ENCODE measurements around the gene DTNB. TPM values are rescaled to one million over a fixed set of nuclear protein-coding genes. Genes with fewer than 3 reads are reported as not detected.

Gene DTNB
- total and polyA plus RNA-seq, 10 of the 15 experiments (the other 5 are each of a cell fraction or from before 2014, with no cell fraction given): 4.5 to 30.6 (median 11.9) TPM

- TF ChIP-seq HDAC2 (IDR thresholded peaks at IDR 0.05) (no peak), IKZF1 (conservative IDR thresholded peaks at IDR 0.05) (peak; percentile 23; the same call in 1 of the 2 replicates), ZBED1 (IDR thresholded peaks at IDR 0.05; ENCODE audit: borderline replicate concordance) (peak; percentile 6; the same call in 1 of the 2 replicates), MEF2B (IDR thresholded peaks at IDR 0.05; ENCODE audit: partially characterized antibody, poor library complexity, severe bottlenecking) (no peak), ELK1 (IDR thresholded peaks at IDR 0.05; ENCODE audit: low read depth, low read length) (no peak), E2F8 (IDR thresholded peaks at IDR 0.05; ENCODE audit: low read depth, partially characterized antibody) (no peak), BCL11A (IDR thresholded peaks at IDR 0.05; ENCODE audit: low read depth, low read length) (no peak), BRCA1 (IDR thresholded peaks at IDR 0.05; ENCODE audit: low read depth, low read length) (no peak), FOS (IDR thresholded peaks at IDR 0.05; ENCODE audit: borderline replicate concordance, extremely low read depth, insufficient read length) (no peak), IRF4 (IDR thresholded peaks at IDR 0.05; ENCODE audit: low read depth, low read length) (no peak), POLR2AphosphoS5 (IDR thresholded peaks at IDR 0.05; ENCODE audit: low read length) (no peak), SPI1 (IDR thresholded peaks at IDR 0.05; ENCODE audit: borderline replicate concordance, insufficient read depth, low read depth, low read length) (no peak), FOXM1 (IDR thresholded peaks at IDR 0.05; ENCODE audit: low read depth, low read length) (no peak), WRNIP1 (IDR thresholded peaks at IDR 0.05; ENCODE audit: borderline replicate concordance, low read depth, low read length) (no peak), E4F1 (IDR thresholded peaks at IDR 0.05; ENCODE audit: borderline replicate concordance, partially characterized antibody) (no peak), MYB (IDR thresholded peaks at IDR 0.05; ENCODE audit: borderline replicate concordance, low read depth, low read length) (no peak), JUNB (IDR thresholded peaks at IDR 0.05) (peak; percentile 22; the same call in 1 of the 2 replicates)
- TF ChIP-seq, protein P1, sequence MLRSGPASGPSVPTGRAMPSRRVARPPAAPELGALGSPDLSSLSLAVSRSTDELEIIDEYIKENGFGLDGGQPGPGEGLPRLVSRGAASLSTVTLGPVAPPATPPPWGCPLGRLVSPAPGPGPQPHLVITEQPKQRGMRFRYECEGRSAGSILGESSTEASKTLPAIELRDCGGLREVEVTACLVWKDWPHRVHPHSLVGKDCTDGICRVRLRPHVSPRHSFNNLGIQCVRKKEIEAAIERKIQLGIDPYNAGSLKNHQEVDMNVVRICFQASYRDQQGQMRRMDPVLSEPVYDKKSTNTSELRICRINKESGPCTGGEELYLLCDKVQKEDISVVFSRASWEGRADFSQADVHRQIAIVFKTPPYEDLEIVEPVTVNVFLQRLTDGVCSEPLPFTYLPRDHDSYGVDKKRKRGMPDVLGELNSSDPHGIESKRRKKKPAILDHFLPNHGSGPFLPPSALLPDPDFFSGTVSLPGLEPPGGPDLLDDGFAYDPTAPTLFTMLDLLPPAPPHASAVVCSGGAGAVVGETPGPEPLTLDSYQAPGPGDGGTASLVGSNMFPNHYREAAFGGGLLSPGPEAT (IDR thresholded peaks at IDR 0.05; ENCODE audit: low read depth): peak; percentile 63; the same call in 1 of the 2 replicates
- TF ChIP-seq, protein P2, sequence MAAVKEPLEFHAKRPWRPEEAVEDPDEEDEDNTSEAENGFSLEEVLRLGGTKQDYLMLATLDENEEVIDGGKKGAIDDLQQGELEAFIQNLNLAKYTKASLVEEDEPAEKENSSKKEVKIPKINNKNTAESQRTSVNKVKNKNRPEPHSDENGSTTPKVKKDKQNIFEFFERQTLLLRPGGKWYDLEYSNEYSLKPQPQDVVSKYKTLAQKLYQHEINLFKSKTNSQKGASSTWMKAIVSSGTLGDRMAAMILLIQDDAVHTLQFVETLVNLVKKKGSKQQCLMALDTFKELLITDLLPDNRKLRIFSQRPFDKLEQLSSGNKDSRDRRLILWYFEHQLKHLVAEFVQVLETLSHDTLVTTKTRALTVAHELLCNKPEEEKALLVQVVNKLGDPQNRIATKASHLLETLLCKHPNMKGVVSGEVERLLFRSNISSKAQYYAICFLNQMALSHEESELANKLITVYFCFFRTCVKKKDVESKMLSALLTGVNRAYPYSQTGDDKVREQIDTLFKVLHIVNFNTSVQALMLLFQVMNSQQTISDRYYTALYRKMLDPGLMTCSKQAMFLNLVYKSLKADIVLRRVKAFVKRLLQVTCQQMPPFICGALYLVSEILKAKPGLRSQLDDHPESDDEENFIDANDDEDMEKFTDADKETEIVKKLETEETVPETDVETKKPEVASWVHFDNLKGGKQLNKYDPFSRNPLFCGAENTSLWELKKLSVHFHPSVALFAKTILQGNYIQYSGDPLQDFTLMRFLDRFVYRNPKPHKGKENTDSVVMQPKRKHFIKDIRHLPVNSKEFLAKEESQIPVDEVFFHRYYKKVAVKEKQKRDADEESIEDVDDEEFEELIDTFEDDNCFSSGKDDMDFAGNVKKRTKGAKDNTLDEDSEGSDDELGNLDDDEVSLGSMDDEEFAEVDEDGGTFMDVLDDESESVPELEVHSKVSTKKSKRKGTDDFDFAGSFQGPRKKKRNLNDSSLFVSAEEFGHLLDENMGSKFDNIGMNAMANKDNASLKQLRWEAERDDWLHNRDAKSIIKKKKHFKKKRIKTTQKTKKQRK (IDR thresholded peaks at IDR 0.05; ENCODE audit: low read depth, low read length): no peak
Measured at GRCh38 chr2:25424426-25425028, 248.8 kb downstream of the DTNB start (continued).

Measured in GM12878 (cell line).